Measurements from ENCODE around the gene TBX4.

Gene TBX4

GRCh38 chr17:61479493-61480413 is 27.5 kb downstream of the TBX4 start:
- no peak for DNase-seq (ENCODE audit: extremely low spot score)
- CTCF ChIA-PET: interaction anchor here (1.0 kb wide), 2 partner anchors 12 to 15 kb away, joined by 3 read pairs; no protein-coding TSS in a partner anchor
- TF ChIP-seq NFRKB (IDR thresholded peaks at IDR 0.05): no peak
- TF ChIP-seq BHLHE40 (IDR thresholded peaks at IDR 0.05; ENCODE audit: borderline replicate concordance): no peak
- no peak for TF ChIP-seq PKNOX1 (IDR thresholded peaks at IDR 0.05)
- TF ChIP-seq FOXM1 (IDR thresholded peaks at IDR 0.05; ENCODE audit: borderline replicate concordance): no peak
- TF ChIP-seq ARNT (IDR thresholded peaks at IDR 0.05): no peak
- no peak for TF ChIP-seq TARDBP (IDR thresholded peaks at IDR 0.05)
- TF ChIP-seq FOXK2 (IDR thresholded peaks at IDR 0.05): no peak
- no peak for TF ChIP-seq HDGF (IDR thresholded peaks at IDR 0.05; ENCODE audit: borderline replicate concordance)
- no peak for TF ChIP-seq LEF1 (IDR thresholded peaks at IDR 0.05; ENCODE audit: borderline replicate concordance)
- TF ChIP-seq CTBP1 (IDR thresholded peaks at IDR 0.05; ENCODE audit: borderline replicate concordance): no peak
- no peak for TF ChIP-seq SUZ12 (IDR thresholded peaks at IDR 0.05)
- TF ChIP-seq ELF4 (IDR thresholded peaks at IDR 0.05): no peak
- TF ChIP-seq L3MBTL2 (conservative IDR thresholded peaks at IDR 0.05): no peak
- TF ChIP-seq FOXA1 (IDR thresholded peaks at IDR 0.05): no peak
- TF ChIP-seq ZNF384 (IDR thresholded peaks at IDR 0.05): no peak
- TF ChIP-seq SP1 (IDR thresholded peaks at IDR 0.05): no peak
- POLR2A ChIA-PET: no interaction called here

GRCh38 chr17:61480414-61480807 is 28.2 kb downstream of the TBX4 start:
- ChIA-PET CTCF (no interaction called here), POLR2A (no interaction called here)
- TF ChIP-seq SUZ12 (IDR thresholded peaks at IDR 0.05): no peak
- DNase-seq (ENCODE audit: extremely low spot score): no peak

GRCh38 chr17:61481421-61481820 is 29.2 kb downstream of the TBX4 start:
- ChIA-PET CTCF (interaction anchor here (0.6 kb wide), 1 partner anchor 588 kb away, joined by 4 read pairs; no protein-coding TSS in a partner anchor), POLR2A (no interaction called here)
- no peak for DNase-seq (ENCODE audit: extremely low spot score)
- no peak for TF ChIP-seq HDGF (IDR thresholded peaks at IDR 0.05; ENCODE audit: borderline replicate concordance)
- TF ChIP-seq SP1 (IDR thresholded peaks at IDR 0.05): no peak
- no peak for TF ChIP-seq FOXA1 (IDR thresholded peaks at IDR 0.05)
- TF ChIP-seq SUZ12 (IDR thresholded peaks at IDR 0.05): no peak
- no peak for TF ChIP-seq LEF1 (IDR thresholded peaks at IDR 0.05; ENCODE audit: borderline replicate concordance)
- TF ChIP-seq ARNT (IDR thresholded peaks at IDR 0.05): no peak

GRCh38 chr17:61482467-61482866 is 30.2 kb downstream of the TBX4 start:
- CTCF ChIA-PET: interaction anchor here (1.0 kb wide), 1 partner anchor 14 kb away, joined by 3 read pairs; no protein-coding TSS in a partner anchor
- POLR2A ChIA-PET: interaction anchor here (5.2 kb wide), 1 partner anchor 13 kb away, joined by 40 read pairs; no protein-coding TSS in a partner anchor
- TF ChIP-seq ZNF384 (IDR thresholded peaks at IDR 0.05) (no peak), L3MBTL2 (conservative IDR thresholded peaks at IDR 0.05) (no peak), PKNOX1 (IDR thresholded peaks at IDR 0.05) (no peak), TARDBP (IDR thresholded peaks at IDR 0.05) (no peak), LEF1 (IDR thresholded peaks at IDR 0.05; ENCODE audit: borderline replicate concordance) (no peak), NFRKB (IDR thresholded peaks at IDR 0.05) (no peak), BHLHE40 (IDR thresholded peaks at IDR 0.05; ENCODE audit: borderline replicate concordance) (no peak), SUZ12 (IDR thresholded peaks at IDR 0.05) (no peak), CTBP1 (IDR thresholded peaks at IDR 0.05; ENCODE audit: borderline replicate concordance) (no peak), SP1 (IDR thresholded peaks at IDR 0.05) (no peak), ELF4 (IDR thresholded peaks at IDR 0.05) (no peak), FOXM1 (IDR thresholded peaks at IDR 0.05; ENCODE audit: borderline replicate concordance) (no peak), FOXA1 (IDR thresholded peaks at IDR 0.05) (no peak), FOXK2 (IDR thresholded peaks at IDR 0.05) (no peak), HDGF (IDR thresholded peaks at IDR 0.05; ENCODE audit: borderline replicate concordance) (no peak), ARNT (IDR thresholded peaks at IDR 0.05) (no peak)
- DNase-seq (ENCODE audit: extremely low spot score): no peak

GRCh38 chr17:61483778-61484116 is 31.5 kb downstream of the TBX4 start:
- DNase-seq (ENCODE audit: extremely low spot score): no peak
- TF ChIP-seq L3MBTL2 (conservative IDR thresholded peaks at IDR 0.05) (no peak), ELF4 (IDR thresholded peaks at IDR 0.05) (no peak), PKNOX1 (IDR thresholded peaks at IDR 0.05) (no peak), FOXM1 (IDR thresholded peaks at IDR 0.05; ENCODE audit: borderline replicate concordance) (no peak), ZNF384 (IDR thresholded peaks at IDR 0.05) (no peak), SUZ12 (IDR thresholded peaks at IDR 0.05) (no peak), CTBP1 (IDR thresholded peaks at IDR 0.05; ENCODE audit: borderline replicate concordance) (no peak), BHLHE40 (IDR thresholded peaks at IDR 0.05; ENCODE audit: borderline replicate concordance) (no peak), TARDBP (IDR thresholded peaks at IDR 0.05) (no peak), FOXK2 (IDR thresholded peaks at IDR 0.05) (no peak), HDGF (IDR thresholded peaks at IDR 0.05; ENCODE audit: borderline replicate concordance) (no peak), NFRKB (IDR thresholded peaks at IDR 0.05) (no peak), SP1 (IDR thresholded peaks at IDR 0.05) (no peak), ARNT (IDR thresholded peaks at IDR 0.05) (no peak)
- CTCF ChIA-PET: interaction anchor here (0.6 kb wide), 1 partner anchor 829 kb away, joined by 3 read pairs; no protein-coding TSS in a partner anchor
- POLR2A ChIA-PET: interaction anchor here (1.4 to 5.2 kb wide), 2 partner anchors 11 to 60 kb away, joined by 3 to 40 read pairs; no protein-coding TSS in a partner anchor

GRCh38 chr17:61484174-61484573 is 32.0 kb downstream of the TBX4 start:
- CTCF ChIA-PET: interaction anchor here (0.6 kb wide), 2 partner anchors 763 to 829 kb away, joined by 3 read pairs; no protein-coding TSS in a partner anchor
- POLR2A ChIA-PET: interaction anchor here (1.4 to 5.2 kb wide), 2 partner anchors 11 to 59 kb away, joined by 3 to 40 read pairs; no protein-coding TSS in a partner anchor
- DNase-seq (ENCODE audit: extremely low spot score): no peak

More at GRCh38 chr17:61484174-61484573, 32.0 kb downstream of the TBX4 start:
- no peak for TF ChIP-seq SUZ12 (IDR thresholded peaks at IDR 0.05)
- TF ChIP-seq FOXM1 (IDR thresholded peaks at IDR 0.05; ENCODE audit: borderline replicate concordance): no peak
- no peak for TF ChIP-seq PKNOX1 (IDR thresholded peaks at IDR 0.05)
- no peak for TF ChIP-seq CTBP1 (IDR thresholded peaks at IDR 0.05; ENCODE audit: borderline replicate concordance)
- no peak for TF ChIP-seq ARNT (IDR thresholded peaks at IDR 0.05)
- TF ChIP-seq TARDBP (IDR thresholded peaks at IDR 0.05): no peak
